ENCODE measurements around the gene CTNNA3.

The CTNNA3 gene

GRCh38 chr10:66836057-66836456 lies 859.9 kb downstream of the CTNNA3 start:
- H3K4me3 ChIP-seq (ENCODE audit: low read depth in 1 of 2, low read length in 1 of 2): no peak overlapping the region
- no peaks in the 10 kb centered on the region for H3K36me3 ChIP-seq
- no peaks in the 10 kb centered on the region for H3K9me3 ChIP-seq
- no peak overlapping the region for H3K27ac ChIP-seq
- TF ChIP-seq, protein P1, sequence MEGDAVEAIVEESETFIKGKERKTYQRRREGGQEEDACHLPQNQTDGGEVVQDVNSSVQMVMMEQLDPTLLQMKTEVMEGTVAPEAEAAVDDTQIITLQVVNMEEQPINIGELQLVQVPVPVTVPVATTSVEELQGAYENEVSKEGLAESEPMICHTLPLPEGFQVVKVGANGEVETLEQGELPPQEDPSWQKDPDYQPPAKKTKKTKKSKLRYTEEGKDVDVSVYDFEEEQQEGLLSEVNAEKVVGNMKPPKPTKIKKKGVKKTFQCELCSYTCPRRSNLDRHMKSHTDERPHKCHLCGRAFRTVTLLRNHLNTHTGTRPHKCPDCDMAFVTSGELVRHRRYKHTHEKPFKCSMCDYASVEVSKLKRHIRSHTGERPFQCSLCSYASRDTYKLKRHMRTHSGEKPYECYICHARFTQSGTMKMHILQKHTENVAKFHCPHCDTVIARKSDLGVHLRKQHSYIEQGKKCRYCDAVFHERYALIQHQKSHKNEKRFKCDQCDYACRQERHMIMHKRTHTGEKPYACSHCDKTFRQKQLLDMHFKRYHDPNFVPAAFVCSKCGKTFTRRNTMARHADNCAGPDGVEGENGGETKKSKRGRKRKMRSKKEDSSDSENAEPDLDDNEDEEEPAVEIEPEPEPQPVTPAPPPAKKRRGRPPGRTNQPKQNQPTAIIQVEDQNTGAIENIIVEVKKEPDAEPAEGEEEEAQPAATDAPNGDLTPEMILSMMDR (IDR thresholded peaks at IDR 0.05): no peak
- no peaks in the 10 kb centered on the region for H3K4me1 ChIP-seq (ENCODE audit: control insufficient read depth in 1 of 2, insufficient read depth in 1 of 2, low read depth in 1 of 2, low read length in 1 of 2)
- no peaks in the 10 kb centered on the region for H3K27me3 ChIP-seq

- Histone ChIP-seq H3K4me3 (ENCODE audit: low read depth in 1 of 2, low read length in 1 of 2) (no peak overlapping the region), H3K4me1 (ENCODE audit: control insufficient read depth in 1 of 2, insufficient read depth in 1 of 2, low read depth in 1 of 2, low read length in 1 of 2) (no peaks in the 10 kb centered on the region), H3K36me3 (no peaks in the 10 kb centered on the region), H3K27me3 (no peaks in the 10 kb centered on the region), H3K27ac (no peak overlapping the region), H3K9me3 (no peaks in the 10 kb centered on the region)
- TF ChIP-seq, protein P1 (IDR thresholded peaks at IDR 0.05): no peak
Observed at GRCh38 chr10:66835400-66835799, 860.6 kb downstream of the CTNNA3 start.

GRCh38 chr10:66834802-66835201 lies 861.2 kb downstream of the CTNNA3 start:
- no peaks in the 10 kb centered on the region for H3K4me1 ChIP-seq (ENCODE audit: control insufficient read depth in 1 of 2, insufficient read depth in 1 of 2, low read depth in 1 of 2, low read length in 1 of 2)
- no peaks in the 10 kb centered on the region for H3K9me3 ChIP-seq
- no peak overlapping the region for H3K4me3 ChIP-seq (ENCODE audit: low read depth in 1 of 2, low read length in 1 of 2)
- H3K27me3 ChIP-seq: no peaks in the 10 kb centered on the region
- H3K27ac ChIP-seq: no peak overlapping the region
- H3K36me3 ChIP-seq: no peaks in the 10 kb centered on the region
- TF ChIP-seq, protein P1 (IDR thresholded peaks at IDR 0.05): no peak

GRCh38 chr10:66833861-66834260 lies 862.1 kb downstream of the CTNNA3 start:
- H3K9me3 ChIP-seq: no peaks in the 10 kb centered on the region
- H3K27ac ChIP-seq: no peak overlapping the region
- TF ChIP-seq, protein P1 (IDR thresholded peaks at IDR 0.05): no peak

DNA sequence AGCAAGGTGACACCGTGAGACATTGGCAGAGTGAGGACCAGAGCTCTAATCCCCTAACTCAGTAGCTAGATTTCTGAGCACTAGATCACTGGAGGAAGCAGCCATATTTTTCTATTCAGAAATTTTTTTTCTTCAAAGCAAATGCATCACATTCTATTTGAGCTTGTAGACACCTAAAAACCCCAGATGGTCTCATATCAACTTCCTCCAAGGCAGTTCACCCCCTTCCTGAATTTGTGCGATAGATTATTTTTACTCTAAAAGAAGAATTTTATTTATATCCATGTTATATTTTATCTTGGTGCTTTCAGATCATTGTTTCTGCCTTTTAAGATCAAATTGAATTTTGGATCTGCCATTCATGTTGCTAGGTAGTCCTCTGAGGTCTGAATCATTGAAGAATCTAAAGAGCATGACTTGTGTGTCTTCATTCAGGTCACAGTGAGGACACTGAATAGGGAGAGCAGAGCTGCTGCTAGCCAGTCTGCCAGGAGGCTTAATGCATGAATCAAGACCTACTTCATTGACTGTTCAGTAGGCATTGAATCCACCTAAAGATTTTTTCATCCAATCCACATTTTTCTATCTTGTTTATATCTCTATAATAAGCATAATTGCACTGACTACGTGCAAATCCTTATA lies 863.1 kb downstream of the CTNNA3 start:
- no peaks in the 10 kb centered on the region for H3K27me3 ChIP-seq
- TF ChIP-seq, protein P1 (IDR thresholded peaks at IDR 0.05): no peak

More at GRCh38 chr10:66833861-66834260, 862.1 kb downstream of the CTNNA3 start:
- no peaks in the 10 kb centered on the region for H3K36me3 ChIP-seq
- no peaks in the 10 kb centered on the region for H3K27me3 ChIP-seq
- no peaks in the 10 kb centered on the region for H3K4me1 ChIP-seq (ENCODE audit: control insufficient read depth in 1 of 2, insufficient read depth in 1 of 2, low read depth in 1 of 2, low read length in 1 of 2)
- H3K4me3 ChIP-seq (ENCODE audit: low read depth in 1 of 2, low read length in 1 of 2): no peak overlapping the region

More for the DNA sequence above, 863.1 kb downstream of the CTNNA3 start:
- H3K27ac ChIP-seq: no peak overlapping the region
- no peaks in the 10 kb centered on the region for H3K36me3 ChIP-seq
- H3K9me3 ChIP-seq: no peaks in the 10 kb centered on the region
- no peaks in the 10 kb centered on the region for H3K4me1 ChIP-seq (ENCODE audit: control insufficient read depth in 1 of 2, insufficient read depth in 1 of 2, low read depth in 1 of 2, low read length in 1 of 2)
- H3K4me3 ChIP-seq (ENCODE audit: low read depth in 1 of 2, low read length in 1 of 2): no peak overlapping the region
